Esophagus muscularis mucosa (tissue), 4 donors: ENCODE measurements around the gene SPATA2L.
"Not testable (repeated sequence)": the region's sequence is repeated elsewhere in the genome, so short reads cannot be mapped to it uniquely, and the experiment has no call there.

Source experiments
- EP300 ChIP-seq: sonication (generic); formaldehyde crosslinking; IDR thresholded peaks from one replicate; pipeline ENCODE4 v1.6.1; 2017; ENCODE audit warnings: antibody characterized with exemption
- POLR2A ChIP-seq: fragments of 450-650 bp; IDR thresholded peaks from one replicate; pipeline ENCODE4 v1.6.1; 2017; ENCODE audit warnings: antibody characterized with exemption, moderate library complexity, mild to moderate bottlenecking, low read depth
- POLR2AphosphoS5 ChIP-seq, 2 donors: sonication (generic); formaldehyde crosslinking; IDR thresholded peaks; one replicate each; pipeline ENCODE4 v1.6.1; 2017; ENCODE audit warnings: antibody characterized with exemption in 2 of 2
- TF ChIP-seq, protein P1 (sequence below), 3 experiments: fragments of 200-600 bp in 2 of 3; fragments of 450-650 bp in 1 of 3; sonication (generic) in 2 of 3; IDR thresholded peaks; one replicate each; pipeline ENCODE4 v1.5.1; 2017 to 2019; ENCODE audit warnings: antibody characterized with exemption in 3 of 3, mild to moderate bottlenecking in 2 of 3, moderate library complexity in 1 of 3

DNA sequence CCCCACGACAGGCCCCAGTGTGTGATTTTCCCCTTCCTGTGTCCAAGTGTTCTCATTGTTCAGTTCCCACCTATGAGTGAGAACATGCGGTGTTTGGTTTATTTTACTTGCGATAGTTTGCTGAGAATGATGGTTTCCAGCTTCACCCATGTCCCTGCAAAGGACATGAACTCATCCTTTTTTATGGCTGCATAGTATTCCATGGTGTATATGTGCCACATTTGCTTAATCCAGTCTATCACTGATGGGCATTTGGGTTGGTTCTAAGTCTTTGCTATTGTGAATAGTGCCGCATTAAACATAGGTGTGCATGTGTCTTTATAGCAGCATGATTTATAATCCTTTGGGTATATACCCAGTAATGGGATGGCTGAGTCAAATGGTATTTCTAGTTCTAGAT lies 29.9 kb downstream of the SPATA2L start:
- TF ChIP-seq, protein P1, sequence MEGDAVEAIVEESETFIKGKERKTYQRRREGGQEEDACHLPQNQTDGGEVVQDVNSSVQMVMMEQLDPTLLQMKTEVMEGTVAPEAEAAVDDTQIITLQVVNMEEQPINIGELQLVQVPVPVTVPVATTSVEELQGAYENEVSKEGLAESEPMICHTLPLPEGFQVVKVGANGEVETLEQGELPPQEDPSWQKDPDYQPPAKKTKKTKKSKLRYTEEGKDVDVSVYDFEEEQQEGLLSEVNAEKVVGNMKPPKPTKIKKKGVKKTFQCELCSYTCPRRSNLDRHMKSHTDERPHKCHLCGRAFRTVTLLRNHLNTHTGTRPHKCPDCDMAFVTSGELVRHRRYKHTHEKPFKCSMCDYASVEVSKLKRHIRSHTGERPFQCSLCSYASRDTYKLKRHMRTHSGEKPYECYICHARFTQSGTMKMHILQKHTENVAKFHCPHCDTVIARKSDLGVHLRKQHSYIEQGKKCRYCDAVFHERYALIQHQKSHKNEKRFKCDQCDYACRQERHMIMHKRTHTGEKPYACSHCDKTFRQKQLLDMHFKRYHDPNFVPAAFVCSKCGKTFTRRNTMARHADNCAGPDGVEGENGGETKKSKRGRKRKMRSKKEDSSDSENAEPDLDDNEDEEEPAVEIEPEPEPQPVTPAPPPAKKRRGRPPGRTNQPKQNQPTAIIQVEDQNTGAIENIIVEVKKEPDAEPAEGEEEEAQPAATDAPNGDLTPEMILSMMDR (IDR thresholded peaks at IDR 0.05), result not testable (repeated sequence)
- not testable (repeated sequence) for TF ChIP-seq POLR2A; POLR2AphosphoS5 (IDR thresholded peaks at IDR 0.05); EP300
